Raji (cell line): Measurements from ENCODE around the gene BAK1.

Experiments
- POLR2A ChIP-seq: IDR thresholded peaks from 2 replicates; pipeline ENCODE4 v1.6.1; 2011; ENCODE audit warnings: low read depth, low read length, control low read depth; ENCODE audit not compliant: insufficient read depth

BAK1 gene

DNA sequence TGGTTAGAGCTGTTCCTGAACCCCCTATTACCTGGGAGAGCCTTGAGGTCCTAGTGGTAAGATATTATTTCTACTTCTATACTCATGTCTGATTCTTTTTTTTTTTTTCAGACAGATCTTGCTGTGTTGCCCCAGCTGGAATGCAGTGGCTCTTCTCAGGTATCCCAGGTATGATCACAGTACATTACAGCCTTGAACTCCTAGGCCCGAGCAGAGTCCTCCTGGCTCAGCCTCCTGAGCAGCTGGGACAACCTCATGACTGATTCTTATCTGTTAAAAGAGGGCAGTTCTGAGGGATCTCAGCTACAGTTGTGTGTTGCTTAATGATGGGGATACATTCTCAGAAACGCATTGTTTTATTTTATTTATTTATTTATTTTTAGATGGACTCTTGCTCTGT is 30.2 kb downstream of the BAK1 start:
- TF ChIP-seq POLR2A = no peak

DNA sequence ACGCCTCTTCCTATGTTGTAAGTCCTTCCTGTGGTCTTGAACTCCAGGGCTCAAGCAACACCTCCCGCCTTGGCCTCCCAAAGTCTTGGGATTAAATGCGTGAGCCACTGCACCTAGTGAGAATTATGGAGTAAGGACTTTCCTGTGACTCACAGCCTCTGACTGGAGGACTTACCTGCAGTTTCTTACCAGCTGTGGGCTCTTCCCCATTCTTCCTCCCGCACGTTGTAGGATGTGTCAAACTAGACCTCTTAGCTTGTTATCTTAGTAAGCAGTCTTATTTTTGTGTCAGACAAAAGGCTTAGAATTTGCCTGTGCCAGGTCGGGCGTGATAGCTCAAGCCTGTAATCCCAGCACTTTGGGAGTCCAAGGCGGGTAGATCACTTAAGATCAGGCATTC is 30.9 kb downstream of the BAK1 start:
- TF ChIP-seq POLR2A = no peak

DNA sequence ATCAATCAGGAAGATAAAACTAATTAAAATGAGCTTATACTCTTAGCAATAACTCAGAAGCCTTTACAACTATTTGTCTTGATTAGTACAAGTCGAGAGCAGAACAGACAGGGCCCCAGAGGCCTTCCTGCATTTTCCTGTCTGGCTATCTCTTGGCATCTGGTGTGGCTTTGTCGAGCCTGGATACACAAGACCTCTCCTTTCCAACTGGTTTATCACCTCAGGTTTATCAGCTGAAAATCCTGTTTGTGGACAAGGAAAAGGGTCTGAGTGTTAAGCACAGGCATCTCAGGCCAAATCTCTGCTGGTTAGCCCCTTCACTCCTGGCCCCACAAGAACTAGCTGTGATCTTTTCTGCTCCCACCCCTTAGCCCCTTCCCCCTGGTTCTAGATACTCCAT is 32.6 kb downstream of the BAK1 start:
- no peak for TF ChIP-seq POLR2A

DNA sequence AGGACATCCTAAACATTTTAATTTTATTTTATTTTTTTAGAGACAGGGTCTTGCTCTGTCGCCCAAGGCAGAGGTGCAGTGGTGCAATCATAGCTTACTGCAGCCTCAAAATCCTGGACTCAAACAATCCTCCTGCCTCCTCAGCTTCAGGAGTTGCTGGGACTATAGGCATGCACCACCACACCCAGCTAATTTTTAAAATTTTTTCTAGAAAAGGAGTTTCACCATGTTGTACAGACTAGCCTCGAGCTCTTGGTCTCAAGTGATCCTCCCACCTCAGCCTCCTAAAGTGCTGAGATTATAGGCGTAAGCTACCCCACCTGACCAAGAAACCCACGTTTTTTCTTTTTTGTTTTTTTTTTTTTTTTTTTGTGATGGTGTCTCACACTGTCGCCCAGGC is 33.3 kb downstream of the BAK1 start:
- no peak for TF ChIP-seq POLR2A

DNA sequence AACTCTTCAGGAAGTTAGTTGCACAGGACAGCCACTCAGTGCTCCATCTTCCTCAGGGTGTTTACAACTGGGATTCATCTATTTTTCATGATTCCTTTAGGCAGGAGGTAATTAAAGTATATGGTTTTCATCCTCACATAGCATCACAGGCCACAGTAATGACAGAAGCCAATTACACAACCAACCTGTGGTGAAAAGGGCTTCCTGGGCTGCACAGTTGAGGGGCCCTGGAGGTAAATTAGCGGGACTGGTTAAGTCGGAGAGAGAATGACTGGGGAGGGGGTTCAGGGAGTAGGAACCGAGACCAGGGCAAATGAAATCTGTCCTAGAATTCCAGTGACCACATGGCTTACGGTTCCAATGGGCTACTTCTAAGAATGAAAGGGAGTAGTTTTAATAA is 37.0 kb downstream of the BAK1 start:
- TF ChIP-seq POLR2A = no peak

DNA sequence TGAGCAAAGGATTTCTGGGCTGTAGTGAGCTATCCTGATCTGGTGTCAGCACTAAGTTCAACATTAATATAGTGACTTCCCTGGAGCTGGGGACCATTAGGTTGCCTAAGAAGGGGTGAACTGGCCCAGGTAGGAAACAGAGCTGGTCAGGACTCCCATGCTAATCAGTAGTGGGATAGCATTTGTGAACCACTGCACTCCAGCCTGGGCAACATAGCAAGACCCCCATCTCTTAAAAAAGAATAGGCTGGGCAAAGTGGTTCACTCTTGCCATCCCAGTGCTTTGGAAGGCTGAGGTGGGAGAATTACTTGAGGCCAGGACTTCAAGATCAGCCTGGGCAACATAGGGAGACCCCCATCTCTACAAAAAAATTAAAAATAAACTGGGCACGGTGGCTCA is 39.3 kb downstream of the BAK1 start:
- no peak for TF ChIP-seq POLR2A

GRCh38 chr6:33534702-33535101 is 45.4 kb downstream of the BAK1 start:
- TF ChIP-seq POLR2A = no peak
